Right renal cortex interstitium (tissue), 3 donors: ENCODE data around the gene SESN3. TPM values are rescaled to one million over a fixed set of nuclear protein-coding genes. Genes with fewer than 3 reads are reported as not detected.
"Not testable (repeated sequence)": the region's sequence is repeated elsewhere in the genome, so short reads cannot be mapped to it uniquely, and the experiment has no call there.

ENCODE experiments used
- DNase-seq, 3 donors: peaks; one replicate each; pipeline ENCODE4 v3.0.0-alpha.2; 2013; ENCODE audit warnings: low read depth in 3 of 3, low spot score in 2 of 3
- polyA plus RNA-seq, 3 donors: library from polyadenylated mRNA; unstranded; fragments of 120-200 nt; gene quantifications; one replicate each; pipeline ENCODE4 v1.2.1, GENCODE V29; 2013; ENCODE audit not compliant: insufficient read length in 3 of 3

SESN3 gene, protein sequence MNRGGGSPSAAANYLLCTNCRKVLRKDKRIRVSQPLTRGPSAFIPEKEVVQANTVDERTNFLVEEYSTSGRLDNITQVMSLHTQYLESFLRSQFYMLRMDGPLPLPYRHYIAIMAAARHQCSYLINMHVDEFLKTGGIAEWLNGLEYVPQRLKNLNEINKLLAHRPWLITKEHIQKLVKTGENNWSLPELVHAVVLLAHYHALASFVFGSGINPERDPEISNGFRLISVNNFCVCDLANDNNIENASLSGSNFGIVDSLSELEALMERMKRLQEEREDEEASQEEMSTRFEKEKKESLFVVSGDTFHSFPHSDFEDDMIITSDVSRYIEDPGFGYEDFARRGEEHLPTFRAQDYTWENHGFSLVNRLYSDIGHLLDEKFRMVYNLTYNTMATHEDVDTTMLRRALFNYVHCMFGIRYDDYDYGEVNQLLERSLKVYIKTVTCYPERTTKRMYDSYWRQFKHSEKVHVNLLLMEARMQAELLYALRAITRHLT
- polyA plus RNA-seq: 10 to 100 TPM; 71.4 to 79.6 (median 77.3) TPM

DNA sequence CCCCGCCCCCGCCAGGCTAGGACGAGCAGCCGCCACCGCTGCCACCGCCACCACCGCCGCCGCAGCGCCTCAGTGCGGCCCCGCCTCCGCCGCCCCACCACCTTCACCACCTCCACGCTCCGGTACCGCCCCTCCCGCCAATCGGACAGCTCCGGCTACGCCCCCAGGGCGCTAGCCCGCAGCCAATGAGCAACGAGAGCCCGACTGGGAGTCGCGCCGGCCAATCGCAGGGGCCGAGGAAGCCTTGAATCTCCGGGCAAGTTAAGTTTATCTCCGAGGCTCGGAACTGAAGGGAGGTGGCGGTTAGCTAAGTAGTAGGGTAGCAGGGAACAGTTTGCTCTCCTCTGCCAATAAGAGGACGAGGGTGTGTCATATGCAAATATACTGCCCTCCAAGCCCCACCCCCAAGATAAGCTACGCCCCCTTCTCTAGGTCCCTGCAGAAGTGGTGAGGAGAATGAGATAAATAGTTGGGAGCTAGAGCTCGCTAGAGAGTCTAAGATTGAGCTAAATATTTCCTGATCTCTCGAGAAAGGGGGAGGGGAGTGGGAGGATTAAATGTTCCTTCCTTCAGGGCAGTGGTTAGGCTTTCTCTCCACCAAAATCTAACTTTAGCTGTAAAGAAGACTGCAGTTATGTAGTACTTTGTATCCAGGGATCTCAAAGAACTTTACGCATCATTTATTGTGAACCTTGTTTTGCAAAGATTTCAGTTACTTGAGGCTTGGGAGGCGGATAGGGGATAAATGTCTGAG is at the start of gene SESN3:
SESN3 (minus strand) TSS at position 76 of the 754 bp plus-strand sequence. CDS start 342 bp downstream, outside the sequence.
- DNase-seq: peak; percentile 98 to 99 (median 98)

GRCh38 chr11:95279921-95280868 is 49.2 kb upstream of the SESN3 start:
- no peak for DNase-seq

DNA sequence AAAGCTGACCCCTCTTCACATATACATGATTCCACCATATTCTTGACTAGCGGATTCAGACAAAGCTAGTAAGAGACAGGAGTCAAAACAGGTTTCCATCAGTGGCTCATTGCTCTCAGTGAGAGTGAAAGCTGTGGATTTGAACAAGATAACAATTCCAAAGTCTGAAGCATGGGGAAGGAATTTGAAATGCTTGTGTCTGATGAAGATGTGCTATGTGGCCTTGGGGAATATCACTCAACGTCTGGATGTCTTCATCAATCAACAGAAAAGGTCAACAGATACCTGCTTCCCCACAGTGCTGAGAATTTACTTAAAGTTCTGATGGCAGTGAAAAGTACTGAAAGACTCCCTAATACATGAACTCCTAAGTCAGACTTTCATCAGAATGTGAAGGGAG is 46.9 kb upstream of the SESN3 start:
- DNase-seq: no peak

GRCh38 chr11:95276139-95276538 is 45.1 kb upstream of the SESN3 start:
- no peak for DNase-seq

- DNase-seq: not testable (repeated sequence)
Observed at GRCh38 chr11:95273618-95274017, 42.6 kb upstream of the SESN3 start.

- DNase-seq: no peak
Observed at GRCh38 chr11:95269036-95269819, 38.2 kb upstream of the SESN3 start.

DNA sequence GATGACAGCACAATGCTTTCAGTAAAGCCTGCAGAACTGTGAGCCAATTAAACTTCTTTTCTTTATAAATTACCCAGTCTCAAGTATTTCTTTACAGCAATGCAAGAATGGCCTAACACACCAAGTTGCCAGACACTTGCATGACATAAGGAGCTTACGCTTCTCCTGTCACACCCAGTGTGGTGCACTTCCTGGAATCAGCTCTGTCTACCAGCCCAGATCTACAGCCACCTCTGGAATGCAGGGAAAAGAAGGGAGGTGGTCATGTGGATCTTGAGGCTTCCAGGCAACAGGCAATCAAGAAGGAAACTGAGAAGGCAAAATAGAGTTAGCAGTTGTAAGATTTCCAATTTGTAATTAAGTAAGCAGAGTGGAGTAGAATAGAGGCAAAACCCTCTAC is 37.4 kb upstream of the SESN3 start:
- DNase-seq: no peak

- DNase-seq: no peak
Observed at GRCh38 chr11:95267601-95268213, 36.7 kb upstream of the SESN3 start.

DNA sequence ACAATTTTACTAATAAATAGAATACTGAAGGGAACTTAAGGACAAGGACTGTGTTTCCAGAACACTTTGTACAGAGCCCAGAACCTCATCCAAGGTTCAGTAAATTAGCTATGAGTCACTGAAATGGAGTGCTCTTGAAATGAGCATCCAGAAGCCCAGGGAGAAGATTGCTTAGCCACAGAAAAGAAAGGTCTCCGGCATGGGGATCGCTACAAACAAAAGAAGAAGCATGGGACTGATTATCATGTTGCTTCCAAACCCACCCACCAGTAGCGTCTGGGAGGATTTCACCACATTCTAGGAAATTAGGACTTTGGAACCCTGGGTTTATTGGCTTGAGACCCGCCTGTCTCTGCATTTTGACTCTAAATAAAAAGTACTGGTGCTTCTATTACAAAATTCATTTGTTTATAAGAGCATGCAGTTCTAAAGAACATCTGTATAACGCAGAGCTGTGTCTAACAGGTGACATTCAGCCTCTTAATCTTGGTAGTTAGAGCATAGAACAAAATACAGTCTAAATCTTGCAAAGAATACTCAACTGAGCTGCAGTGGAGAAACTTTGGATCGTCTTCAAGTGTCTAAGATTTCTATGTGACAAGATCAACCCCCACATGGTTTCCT is 35.9 kb upstream of the SESN3 start:
- DNase-seq: no peak

DNA sequence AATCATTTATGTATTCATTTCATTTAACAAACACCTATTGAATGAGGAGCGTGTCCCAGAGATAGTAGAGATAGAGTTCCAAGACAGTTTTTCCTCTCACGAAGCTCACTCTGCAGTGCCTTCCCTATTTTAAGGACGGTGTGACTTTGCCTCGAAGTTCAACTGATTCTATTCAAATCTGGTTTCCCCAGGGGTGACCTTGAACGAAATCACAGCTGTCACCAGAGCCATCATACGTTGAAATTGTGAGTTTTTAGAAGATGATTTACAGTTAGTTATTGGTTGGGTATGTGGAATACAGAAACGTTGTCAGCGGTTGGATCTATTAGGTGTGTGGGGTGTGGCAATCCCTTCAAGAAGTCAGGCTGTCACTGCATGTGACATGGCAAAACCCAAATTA is 33.9 kb upstream of the SESN3 start:
- no peak for DNase-seq

- no peak for DNase-seq
Observed at GRCh38 chr11:95262994-95263765, 32.2 kb upstream of the SESN3 start.

- no peak for DNase-seq
Observed at GRCh38 chr11:95257456-95257971, 26.5 kb upstream of the SESN3 start.

DNA sequence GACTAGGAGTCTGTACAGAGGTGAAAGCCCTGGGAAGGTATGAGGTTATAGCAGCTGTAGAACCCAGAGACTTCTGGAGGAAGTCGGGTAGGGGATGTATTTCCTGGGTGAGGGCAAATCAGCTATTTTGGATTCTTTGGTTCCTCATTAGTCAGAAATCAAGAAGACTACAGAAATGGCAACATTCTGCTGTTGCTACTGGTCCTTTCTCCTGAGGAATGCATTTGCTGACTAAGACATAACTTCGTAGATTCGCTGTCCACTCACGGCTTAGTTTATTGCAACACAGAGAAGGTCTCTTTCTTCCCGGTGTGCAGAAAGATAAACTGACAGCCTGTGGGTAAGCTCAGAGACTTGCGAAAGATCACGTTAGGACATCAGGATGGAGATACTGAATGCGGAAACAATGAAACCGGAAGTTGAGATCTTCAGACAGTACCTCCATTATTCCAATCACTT is 25.3 kb upstream of the SESN3 start:
- DNase-seq: no peak

DNA sequence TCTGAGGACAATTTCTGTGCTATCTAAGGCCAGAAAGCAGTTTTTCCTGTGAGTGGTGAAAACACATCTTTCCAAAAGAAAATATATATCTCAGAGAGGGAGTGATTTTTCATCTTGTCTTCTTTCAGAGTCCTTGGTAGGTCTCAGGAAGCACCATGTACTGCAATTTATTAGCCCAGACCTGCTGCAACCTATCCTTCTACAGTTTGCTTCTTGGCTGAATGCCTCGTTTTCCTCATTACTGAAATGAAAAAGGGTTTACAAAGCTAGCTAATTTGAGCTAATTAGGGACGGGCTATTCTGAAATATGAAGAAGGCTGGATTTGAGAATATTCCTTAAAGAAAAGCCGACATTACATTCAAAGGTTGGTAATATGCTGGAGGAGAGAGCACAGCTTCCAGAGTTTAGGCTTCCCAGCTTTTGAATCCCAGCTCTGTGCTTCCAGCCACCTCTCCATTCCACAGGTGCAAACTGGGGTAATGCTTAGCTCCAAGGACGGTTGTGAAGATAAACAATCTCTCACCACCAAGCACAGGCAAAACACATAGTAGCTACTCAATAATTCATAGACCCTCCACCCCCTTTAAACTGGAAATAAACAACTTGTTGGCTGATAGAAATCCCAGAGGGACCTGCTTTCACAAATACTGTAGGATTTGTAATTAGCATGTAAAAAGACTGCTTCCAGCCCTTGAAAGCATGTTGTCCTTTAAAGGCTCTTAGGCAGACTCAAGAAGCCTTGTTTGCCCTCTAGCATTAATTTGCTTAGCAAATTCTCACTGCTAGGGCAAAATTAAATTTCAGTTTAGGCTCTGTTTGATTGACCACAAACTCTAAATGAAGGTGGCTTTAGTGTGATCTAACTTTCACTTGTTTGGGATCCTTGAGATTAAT is 24.5 kb upstream of the SESN3 start:
- DNase-seq: no peak

DNA sequence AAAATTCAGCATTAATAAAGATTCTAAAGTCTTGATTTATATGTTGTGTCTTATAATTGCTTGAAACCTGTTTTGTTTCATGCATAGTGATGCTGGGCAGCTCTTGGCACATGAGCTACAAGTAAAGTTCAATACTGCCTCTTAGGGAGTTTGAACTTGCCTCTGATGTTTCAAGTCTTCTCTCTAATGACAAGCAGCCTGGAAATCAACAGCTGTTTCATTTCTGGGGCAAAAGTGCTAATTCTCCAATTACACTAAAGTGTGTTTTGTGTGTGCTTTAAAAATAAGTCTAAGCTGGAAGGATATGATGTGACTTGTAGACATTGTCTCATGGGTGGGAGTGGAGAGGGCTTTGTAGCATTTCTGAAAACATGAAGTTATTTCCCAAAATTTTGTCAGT is 23.7 kb upstream of the SESN3 start:
- no peak for DNase-seq

GRCh38 chr11:95254131-95254704 is 23.2 kb upstream of the SESN3 start:
- peak; percentile 78 to 85 (median 81) for DNase-seq
